Gastrocnemius medialis (tissue), 4 donors: Measurements from ENCODE around the gene DCAF17. TPM values are rescaled to one million over a fixed set of nuclear protein-coding genes. Genes with fewer than 3 reads are reported as not detected.

ENCODE experiments used
- ATAC-seq, 2 donors: fragments of 150-250 bp; one replicate each; pipeline ENCODE4 v1.9.1; 2016
- DNase-seq, 2 donors: peaks; one replicate each; pipeline ENCODE4 v3.0.0-alpha.2; 2019
- H3K27ac ChIP-seq, 4 donors: fragments of 200-600 bp; sonication (generic); 1 replicate in 1 of 4; 2 replicates in 3 of 4; pipeline ENCODE4 v1.5.1; 2016 to 2018; ENCODE audit warnings: mild to moderate bottlenecking in 2 of 4, moderate library complexity in 1 of 4
- H3K27me3 ChIP-seq, 3 donors: fragments of 200-600 bp; sonication (generic) in 2 of 3; 1 replicate in 1 of 3; 2 replicates in 2 of 3; pipeline versions ENCODE4 v1.5.1 to v1.6.0; 2016 to 2019; ENCODE audit warnings: mild to moderate bottlenecking in 1 of 3, moderate library complexity in 1 of 3
- H3K36me3 ChIP-seq, 2 donors: fragments of 200-600 bp; sonication (generic) in 1 of 2; one replicate each; pipeline ENCODE4 v1.5.1; 2017 to 2018
- H3K4me1 ChIP-seq, 2 donors: fragments of 200-600 bp; sonication (generic) in 1 of 2; one replicate each; pipeline ENCODE4 v1.5.1; 2016 to 2017; ENCODE audit warnings: mild to moderate bottlenecking in 2 of 2
- H3K4me3 ChIP-seq, 4 donors: fragments of 200-600 bp; sonication (generic) in 3 of 4; 1 replicate in 1 of 4; 2 replicates in 3 of 4; pipeline ENCODE4 v1.5.1; 2016 to 2019; ENCODE audit warnings: mild to moderate bottlenecking in 2 of 4
- H3K9me3 ChIP-seq, 3 donors: fragments of 200-600 bp; sonication (generic) in 2 of 3; 1 replicate in 1 of 3; 2 replicates in 2 of 3; pipeline ENCODE4 v1.5.1; 2016 to 2019
- CTCF ChIP-seq, 5 experiments: fragments of 450-650 bp in 3 of 5; fragments of 200-600 bp in 2 of 5; sonication (generic) in 2 of 5; IDR thresholded peaks in 4 of 5; conservative IDR thresholded peaks in 1 of 5; 1 replicate in 4 of 5; 2 replicates in 1 of 5; pipeline ENCODE4 v1.5.1; 2016 to 2019; ENCODE audit warnings: antibody characterized with exemption in 5 of 5, mild to moderate bottlenecking in 3 of 5, moderate library complexity in 3 of 5
- POLR2A ChIP-seq, 2 donors: fragments of 450-650 bp; IDR thresholded peaks; one replicate each; pipeline ENCODE4 v1.6.1; 2017; ENCODE audit warnings: antibody characterized with exemption in 2 of 2, mild to moderate bottlenecking in 2 of 2, moderate library complexity in 2 of 2
- in situ Hi-C, 4 donors: fragments of 200-750 bp; cut with MboI; loops; one replicate each; pipeline versions ENCODE4 v1.15.0 to v1.8.0; 2017; ENCODE audit warnings: low sequenced_read_pairs in 4 of 4
- intact Hi-C: fragments of 100-400 bp; cut with DNase I; formaldehyde crosslinking; loops from one replicate; pipeline ENCODE4 v1.15.1; 2023; ENCODE audit warnings: low total_unique reads
- total RNA-seq, 4 donors: library from RNA; depleted of rRNA; stranded (reverse); fragments of >200 nt; gene quantifications; one replicate each; pipeline versions ENCODE4 v1.1.0 to v1.2.3, GENCODE V29; 2016

The DCAF17 gene
- total RNA-seq, 4 donors from 2014 or later, result 5.2 to 22.8 (median 8.9) TPM

GRCh38 chr2:171479154-171479814 is 45.3 kb downstream of the DCAF17 start:
- intact Hi-C loops, result no loop called here
- in situ Hi-C loops, result no loop called here
- no peak for ATAC-seq
- DNase-seq, result no peak
- Histone ChIP-seq H3K27ac (no peak overlapping the region), H3K4me3 (no peak overlapping the region), H3K9me3 (no peaks in the 10 kb centered on the region), H3K36me3 (peaks cover 3 to 37% of the 10 kb centered on the region in 2 donors), H3K27me3 (no peaks in the 10 kb centered on the region), H3K4me1 (no peaks in the 10 kb centered on the region)
- TF ChIP-seq CTCF (IDR thresholded peaks at IDR 0.05 in 4 of 5, conservative IDR thresholded peaks at IDR 0.05 in 1 of 5), result no peak
- no peak for TF ChIP-seq POLR2A (IDR thresholded peaks at IDR 0.05)

GRCh38 chr2:171480908-171481307 is 46.9 kb downstream of the DCAF17 start:
- in situ Hi-C loops (no loop called here), intact Hi-C loops (no loop called here)
- TF ChIP-seq POLR2A (IDR thresholded peaks at IDR 0.05) (no peak), CTCF (IDR thresholded peaks at IDR 0.05 in 4 of 5, conservative IDR thresholded peaks at IDR 0.05 in 1 of 5) (no peak)
- H3K27me3 ChIP-seq, result no peaks in the 10 kb centered on the region
- no peak overlapping the region for H3K27ac ChIP-seq
- H3K9me3 ChIP-seq, result no peaks in the 10 kb centered on the region
- ATAC-seq (no peak), DNase-seq (no peak)
- H3K4me1 ChIP-seq, result no peaks in the 10 kb centered on the region
- peaks cover 3 to 29% of the 10 kb centered on the region in 2 donors for H3K36me3 ChIP-seq
- H3K4me3 ChIP-seq, result no peak overlapping the region

- in situ Hi-C loops, result no loop called here
- peaks cover 3 to 19% of the 10 kb centered on the region in 2 donors for H3K36me3 ChIP-seq
- H3K9me3 ChIP-seq, result no peaks in the 10 kb centered on the region
- intact Hi-C loops, result no loop called here
- no peak overlapping the region for H3K4me3 ChIP-seq
- ATAC-seq, result no peak
- no peak overlapping the region for H3K27ac ChIP-seq
- H3K4me1 ChIP-seq, result no peaks in the 10 kb centered on the region
- DNase-seq, result no peak
- H3K27me3 ChIP-seq, result no peaks in the 10 kb centered on the region
- TF ChIP-seq CTCF (IDR thresholded peaks at IDR 0.05 in 4 of 5, conservative IDR thresholded peaks at IDR 0.05 in 1 of 5) (no peak), POLR2A (IDR thresholded peaks at IDR 0.05) (no peak)
Measured at GRCh38 chr2:171482308-171482707, 48.3 kb downstream of the DCAF17 start.

DNA sequence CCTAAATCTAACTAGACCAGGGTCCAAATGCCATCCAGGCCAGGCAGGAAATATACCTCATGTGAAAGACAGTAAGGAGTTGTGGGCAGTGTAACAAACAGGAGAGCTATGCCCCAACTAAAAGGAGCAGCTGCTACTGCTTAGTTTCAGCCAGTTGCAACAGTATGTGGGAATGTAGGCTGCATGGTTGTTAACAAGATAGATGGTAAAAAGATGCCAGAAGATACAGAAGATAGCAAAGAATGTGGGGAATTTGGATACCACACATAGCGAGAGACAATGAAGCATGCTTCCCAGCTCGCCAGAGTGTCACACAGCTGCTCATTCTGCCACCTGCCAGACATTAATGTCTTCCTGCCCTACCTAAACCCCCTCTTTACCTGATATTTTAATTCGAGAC is 48.9 kb downstream of the DCAF17 start:
- H3K4me1 ChIP-seq, result no peaks in the 10 kb centered on the region

More for the DNA sequence above, 48.9 kb downstream of the DCAF17 start:
- peaks cover 0 to 19% of the 10 kb centered on the region in 2 donors for H3K36me3 ChIP-seq
- in situ Hi-C loops, result no loop called here
- no peaks in the 10 kb centered on the region for H3K9me3 ChIP-seq
- no peak for TF ChIP-seq POLR2A (IDR thresholded peaks at IDR 0.05)
- no peak for TF ChIP-seq CTCF (IDR thresholded peaks at IDR 0.05 in 4 of 5, conservative IDR thresholded peaks at IDR 0.05 in 1 of 5)
- DNase-seq, result no peak
- intact Hi-C loops, result no loop called here
- H3K27ac ChIP-seq, result no peak overlapping the region
- H3K27me3 ChIP-seq, result no peaks in the 10 kb centered on the region
- ATAC-seq, result no peak
- H3K4me3 ChIP-seq, result no peak overlapping the region
